Astrocyte (in vitro differentiated cells and primary cell): ENCODE data around the gene PRSS8. TPM values are rescaled to one million over a fixed set of nuclear protein-coding genes. Genes with fewer than 3 reads are reported as not detected.

Source experiments
- total RNA-seq: library from RNA; stranded (reverse); gene quantifications from 2 replicates; pipeline ENCODE4 v1.2.1, GENCODE V29; 2021

Gene PRSS8
- total RNA-seq, 1 donor from 2014 or later: 9.5 TPM

Other genes starting within 250 kb of the PRSS8 start
- 37.7 and 40.7 TPM in 2 replicates for gene BCL7C, start 241.7 kb downstream of the PRSS8 start, total RNA-seq
- gene CTF1, start 239.1 kb downstream of the PRSS8 start, total RNA-seq: 5.2 and 5.9 TPM in 2 replicates
- 42.3 and 42.5 TPM in 2 replicates for gene FBXL19, start 212.2 kb downstream of the PRSS8 start, total RNA-seq
- 21.1 and 22.6 TPM in 2 replicates for gene ORAI3, start 186.7 kb downstream of the PRSS8 start, total RNA-seq
- 15.4 and 18.7 TPM in 2 replicates for gene SETD1A, start 178.0 kb downstream of the PRSS8 start, total RNA-seq
- 8.3 and 9.0 TPM in 2 replicates for gene HSD3B7, start 150.5 kb downstream of the PRSS8 start, total RNA-seq
- gene STX1B, start 125.1 kb downstream of the PRSS8 start, total RNA-seq: 10.7 and 11.0 TPM in 2 replicates
- gene STX4, start 102.2 kb downstream of the PRSS8 start, total RNA-seq: 54.9 and 56.0 TPM in 2 replicates
- 18.6 and 21.6 TPM in 2 replicates for gene ZNF668, start 61.5 kb downstream of the PRSS8 start, total RNA-seq
- gene ZNF646, start 61.3 kb downstream of the PRSS8 start, total RNA-seq: 16.5 and 17.2 TPM in 2 replicates
- 3.4 and 7.1 TPM in 2 replicates for gene PRSS53, start 46.8 kb downstream of the PRSS8 start, total RNA-seq
- gene VKORC1, start 40.9 kb downstream of the PRSS8 start, total RNA-seq: 133 and 156 TPM in 2 replicates
- 44.9 and 47.7 TPM in 2 replicates for gene BCKDK, start 27.3 kb downstream of the PRSS8 start, total RNA-seq
- 27.3 and 33.5 TPM in 2 replicates for gene KAT8, start 18.1 kb downstream of the PRSS8 start, total RNA-seq
- gene PRSS36, start 14.3 kb upstream of the PRSS8 start, total RNA-seq: 0.19 and 0.41 TPM in 2 replicates
- gene FUS, start 44.4 kb upstream of the PRSS8 start, total RNA-seq: 250 and 309 TPM in 2 replicates
- gene PYCARD, start 67.0 kb upstream of the PRSS8 start, total RNA-seq: 7.3 and 9.0 TPM in 2 replicates
- gene TRIM72, start 78.4 kb upstream of the PRSS8 start, total RNA-seq: not detected in 2 replicates
- not detected in 2 replicates for gene PYDC1, start 81.4 kb upstream of the PRSS8 start, total RNA-seq
- 0.20 TPM in 1 of 2 replicates, not detected in the other for gene ITGAM, start 124.2 kb upstream of the PRSS8 start, total RNA-seq
- 0.27 TPM in 1 of 2 replicates, not detected in the other for gene ITGAX, start 219.4 kb upstream of the PRSS8 start, total RNA-seq